Activated CD8-positive, alpha-beta memory T cell treated with anti-CD3 and anti-CD28 coated beads, Interleukin-2, amount 50 U/mL, for 24 hours (primary cell): ENCODE results near the gene NEUROD1.
"Not testable (repeated sequence)": the region's sequence is repeated elsewhere in the genome, so short reads cannot be mapped to it uniquely, and the experiment has no call there.

ENCODE experiments used
- DNase-seq: peaks from one replicate; pipeline ENCODE4 v3.0.0-alpha.2; 2020; ENCODE audit errors: extremely low read depth

The NEUROD1 gene

DNA sequence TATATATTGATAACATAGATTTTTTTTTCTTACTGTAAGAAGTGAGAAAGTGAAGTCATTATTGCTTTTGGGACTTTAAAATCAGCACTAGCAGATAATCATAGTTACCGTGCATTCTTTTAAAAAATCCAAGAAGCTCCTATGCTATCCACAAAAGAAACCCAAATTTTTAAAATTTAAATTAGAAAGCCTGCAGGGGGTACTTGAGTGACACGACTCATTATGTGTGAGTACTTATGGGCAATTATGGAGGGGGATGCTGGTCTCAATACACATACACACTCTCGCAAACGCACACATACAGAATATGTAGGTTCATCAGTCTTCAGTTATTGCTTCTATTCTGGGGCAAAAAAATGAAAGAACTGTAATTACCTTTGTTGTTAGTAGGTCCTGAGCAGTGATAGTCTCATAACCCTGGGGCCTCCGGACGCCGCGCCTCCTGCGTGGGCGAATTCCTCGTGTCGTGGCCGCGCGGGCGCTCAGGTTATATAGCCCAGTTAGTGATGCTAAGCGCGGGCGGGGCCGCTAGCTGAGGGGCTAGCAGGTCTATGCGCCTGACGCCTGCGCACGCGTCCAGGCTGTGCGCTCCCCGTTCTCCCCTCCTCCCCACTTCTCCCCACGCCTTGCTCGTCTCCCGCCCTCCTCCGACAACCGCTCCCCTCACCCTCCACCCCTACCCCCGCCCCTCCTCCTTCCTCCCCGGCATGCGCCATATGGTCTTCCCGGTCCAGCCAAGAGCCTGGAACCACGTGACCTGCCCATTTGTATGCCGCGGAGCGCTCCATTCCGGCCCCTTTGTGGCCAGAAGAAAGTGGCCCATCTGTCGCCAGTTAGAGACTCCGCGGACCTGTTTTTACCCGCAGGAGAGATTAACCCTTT is at the start of gene NEUROD1:
Gene NEUROD1 (minus strand): TSS at position 463 of the 882 bp plus-strand sequence. CDS start 1,657 bp downstream, outside the sequence.
- DNase-seq: no peak

DNA sequence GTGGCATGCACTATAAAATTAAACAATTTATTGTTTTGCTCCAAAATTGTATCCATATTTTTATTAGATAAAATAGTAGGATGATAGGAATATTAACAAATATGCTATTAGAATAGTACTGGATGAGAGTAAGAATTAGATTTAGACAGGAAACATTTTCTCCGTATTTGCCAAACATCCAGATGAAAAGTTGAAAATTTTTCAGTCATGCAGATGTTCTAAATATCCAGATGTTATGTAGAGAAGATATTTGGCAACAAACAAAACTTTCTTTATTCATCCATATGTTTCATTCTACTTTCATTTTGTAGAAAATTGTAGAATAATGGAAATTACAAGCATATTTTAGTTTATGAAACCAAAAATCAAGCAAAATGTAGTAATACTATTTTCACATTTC is 45.2 kb upstream of the NEUROD1 start:
- no peak for DNase-seq

DNA sequence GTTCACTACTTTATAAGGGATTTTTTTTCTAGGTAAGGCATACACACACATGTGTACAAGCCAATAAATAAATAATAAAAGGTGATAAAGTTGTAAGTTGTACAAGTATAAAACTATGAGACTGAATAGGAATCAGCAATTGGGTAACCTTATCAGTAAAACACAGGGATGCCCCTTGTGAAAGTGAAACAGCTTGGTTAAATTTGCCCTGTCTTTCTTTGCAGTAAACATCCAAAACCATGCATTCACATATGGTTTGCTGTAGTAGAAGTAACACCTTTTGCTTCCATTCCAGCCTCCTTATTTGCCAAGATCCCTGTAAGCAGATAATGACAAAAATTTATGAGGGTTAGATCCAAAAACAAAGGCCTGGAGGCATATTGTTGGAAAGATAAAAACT is 44.3 kb upstream of the NEUROD1 start:
- DNase-seq: no peak

DNA sequence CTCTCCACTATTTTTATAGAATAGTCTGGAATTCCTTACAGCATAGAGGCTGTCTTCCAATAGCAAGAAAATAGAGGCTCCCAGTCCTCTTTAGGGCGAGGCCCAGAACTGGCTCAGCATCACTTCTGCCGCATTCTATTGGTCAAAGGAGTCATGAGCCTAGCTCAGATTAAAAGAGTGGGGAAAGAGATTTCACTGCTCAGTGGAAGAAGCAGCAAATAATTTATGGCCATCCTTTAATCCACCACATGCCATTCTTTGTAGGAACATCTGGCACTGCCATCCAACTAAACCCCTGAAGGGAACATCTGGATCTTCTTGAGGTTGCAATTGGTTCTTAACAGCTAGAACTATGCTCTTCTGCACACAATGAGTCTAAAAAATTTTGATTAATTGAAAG is 43.4 kb upstream of the NEUROD1 start:
- no peak for DNase-seq

DNA sequence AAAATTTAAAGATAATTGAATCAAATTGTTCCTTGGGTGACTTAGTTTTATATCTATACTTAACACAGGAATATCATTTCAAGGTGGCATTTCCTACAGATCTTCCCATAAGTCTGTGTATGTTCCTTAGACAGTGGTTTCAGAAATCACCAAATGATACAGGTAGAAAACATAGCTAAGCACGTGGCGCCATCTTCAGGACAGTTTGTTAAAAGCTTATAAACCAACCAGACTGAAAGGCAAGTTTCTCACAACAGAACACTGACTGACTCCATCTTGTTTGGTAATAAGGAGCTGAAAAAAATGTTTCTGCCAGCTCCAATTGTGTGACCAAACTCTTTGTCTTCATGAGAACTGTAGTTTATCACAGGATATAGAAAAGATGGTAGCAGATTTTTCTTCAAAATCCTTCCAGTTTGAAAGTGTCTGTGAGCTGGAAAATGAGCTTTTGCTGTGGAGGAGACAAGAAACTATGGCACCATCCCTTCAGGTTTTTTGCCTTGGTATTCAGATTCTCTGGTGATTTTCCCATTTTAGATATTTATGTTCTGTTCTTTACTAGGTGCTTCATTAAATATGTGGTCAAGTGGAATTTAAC is 34.8 kb upstream of the NEUROD1 start:
- DNase-seq: peak; percentile 33

DNA sequence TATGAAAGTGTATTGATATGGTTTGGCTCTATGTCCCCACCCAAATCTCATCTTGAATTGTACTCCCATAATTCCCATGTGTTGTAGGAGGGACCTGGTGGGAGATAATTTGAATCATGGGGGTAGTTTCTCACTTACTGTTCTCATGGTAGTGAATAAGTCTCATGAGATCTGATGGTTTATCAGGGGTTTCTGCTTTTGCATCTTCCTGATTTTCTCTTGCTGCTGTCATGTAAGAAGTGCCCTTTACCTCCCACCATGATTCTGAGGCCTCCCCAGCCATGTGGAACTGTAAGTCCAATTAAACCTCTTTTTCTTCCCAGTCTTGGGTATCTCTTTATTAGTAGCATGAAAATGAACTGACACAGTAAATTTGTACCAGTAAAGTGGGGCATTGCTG is 30.7 kb upstream of the NEUROD1 start:
- not testable (repeated sequence) for DNase-seq

DNA sequence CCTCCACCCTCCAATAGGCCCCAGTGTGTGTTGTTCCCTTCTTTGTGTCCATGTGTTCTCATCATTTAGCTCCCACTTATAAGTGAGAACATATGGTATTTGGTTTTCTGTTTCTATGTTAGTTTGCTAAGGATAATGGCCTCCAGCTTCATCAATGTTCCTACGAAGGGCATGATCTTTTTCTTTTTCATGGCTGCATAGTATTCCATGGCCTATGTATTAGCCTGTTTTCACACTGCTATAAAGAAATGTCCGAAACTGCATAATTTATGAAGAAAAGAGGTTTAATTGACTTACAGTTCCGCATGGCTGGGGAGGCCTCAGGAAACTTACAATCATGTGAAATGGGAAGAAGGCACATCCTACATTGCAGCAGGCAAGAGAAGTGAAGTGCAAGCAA is 22.2 kb upstream of the NEUROD1 start:
- DNase-seq: not testable (repeated sequence)

DNA sequence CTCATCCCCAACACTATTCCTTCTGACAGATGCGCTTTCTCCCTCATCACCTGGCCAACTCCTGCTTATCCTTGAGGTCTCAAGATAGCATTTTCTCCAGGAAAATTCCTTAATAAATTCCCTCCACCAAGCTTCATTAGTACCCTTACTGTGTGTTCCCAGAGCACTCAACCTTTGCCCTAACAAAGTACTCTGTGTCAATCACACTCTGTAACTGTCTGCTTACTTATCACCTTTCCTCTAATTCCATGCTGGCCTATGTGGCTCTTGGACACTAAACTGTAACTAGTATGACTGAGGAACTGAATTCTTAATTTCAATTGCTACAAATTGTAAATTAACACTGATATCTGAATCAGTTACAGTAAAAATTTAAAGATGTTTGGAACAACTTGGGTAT is 17.9 kb upstream of the NEUROD1 start:
- no peak for DNase-seq

DNA sequence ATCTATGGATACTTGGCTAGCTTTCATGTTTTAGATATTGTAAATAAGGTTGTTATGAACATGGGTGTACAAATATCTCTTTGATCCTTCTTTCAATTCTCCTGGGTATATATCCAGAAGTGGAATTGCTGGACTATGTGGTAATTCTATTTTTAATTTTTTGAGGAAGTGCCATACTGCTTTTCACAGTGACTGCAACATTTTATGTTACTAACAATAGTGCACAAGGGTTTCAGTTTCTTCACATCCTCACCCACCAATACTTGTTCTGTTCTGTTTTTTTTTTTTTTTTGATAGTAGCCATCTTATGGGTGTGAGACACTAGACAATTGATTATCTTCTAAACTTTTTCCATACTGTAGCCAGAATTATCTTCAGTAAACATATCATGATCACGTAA is 17.3 kb upstream of the NEUROD1 start:
- DNase-seq: no peak

DNA sequence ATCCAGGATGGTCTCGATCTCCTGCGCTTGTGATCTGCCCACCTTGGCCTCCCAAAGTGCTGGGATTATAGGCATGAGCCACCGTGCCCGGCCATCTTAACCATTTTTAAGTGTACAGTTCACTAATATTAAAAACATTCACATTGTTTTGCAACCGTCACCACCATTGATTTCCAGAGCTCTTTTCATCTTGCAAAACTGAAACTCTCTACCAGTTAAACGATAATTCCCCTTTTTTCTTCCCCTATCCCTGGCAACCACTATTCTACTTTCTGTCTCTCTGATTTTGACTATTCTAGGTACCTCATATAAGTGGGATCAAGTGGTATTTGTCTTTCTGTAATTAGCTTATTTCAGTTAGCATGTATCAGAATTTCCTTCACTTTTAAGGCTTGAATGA is 16.8 kb upstream of the NEUROD1 start:
- DNase-seq: no peak

DNA sequence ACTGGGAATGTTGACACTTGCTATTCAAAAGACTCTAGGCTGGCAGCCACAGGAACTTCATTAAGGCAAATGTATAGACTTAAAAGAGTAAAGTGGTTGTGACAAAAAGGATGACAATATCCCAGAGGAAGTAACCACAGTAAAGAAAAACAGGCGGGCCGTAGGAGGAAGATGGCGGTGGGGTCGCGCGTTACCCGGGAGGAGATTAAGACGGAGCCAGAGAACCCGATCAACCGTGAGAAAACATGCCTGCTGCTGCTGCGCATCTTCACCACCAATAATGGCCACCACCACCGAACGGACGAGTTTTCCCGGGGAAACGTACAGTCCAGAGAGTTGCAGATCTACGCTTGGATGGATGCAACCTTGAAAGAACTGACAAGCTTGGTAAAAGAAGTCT is 14.0 kb upstream of the NEUROD1 start:
- DNase-seq: no peak

DNA sequence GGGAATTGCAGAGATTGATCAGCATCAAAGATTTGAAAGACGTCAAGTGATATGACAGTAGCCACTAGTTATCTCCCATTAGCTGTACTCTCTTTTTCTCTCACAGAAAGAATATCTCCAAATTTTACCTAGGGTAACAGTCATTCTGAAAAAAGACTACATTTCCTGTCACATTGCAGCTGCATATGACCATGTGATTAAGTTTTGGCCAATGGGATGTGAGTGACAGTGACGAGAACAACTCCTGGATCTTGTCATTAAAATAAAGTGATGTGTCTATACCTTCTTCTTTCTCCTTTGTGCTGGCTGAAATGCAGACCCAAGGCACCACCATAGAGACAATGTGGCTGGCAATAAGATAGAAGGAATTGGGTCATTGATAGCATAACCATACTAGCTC is 10.5 kb upstream of the NEUROD1 start:
- no peak for DNase-seq

DNA sequence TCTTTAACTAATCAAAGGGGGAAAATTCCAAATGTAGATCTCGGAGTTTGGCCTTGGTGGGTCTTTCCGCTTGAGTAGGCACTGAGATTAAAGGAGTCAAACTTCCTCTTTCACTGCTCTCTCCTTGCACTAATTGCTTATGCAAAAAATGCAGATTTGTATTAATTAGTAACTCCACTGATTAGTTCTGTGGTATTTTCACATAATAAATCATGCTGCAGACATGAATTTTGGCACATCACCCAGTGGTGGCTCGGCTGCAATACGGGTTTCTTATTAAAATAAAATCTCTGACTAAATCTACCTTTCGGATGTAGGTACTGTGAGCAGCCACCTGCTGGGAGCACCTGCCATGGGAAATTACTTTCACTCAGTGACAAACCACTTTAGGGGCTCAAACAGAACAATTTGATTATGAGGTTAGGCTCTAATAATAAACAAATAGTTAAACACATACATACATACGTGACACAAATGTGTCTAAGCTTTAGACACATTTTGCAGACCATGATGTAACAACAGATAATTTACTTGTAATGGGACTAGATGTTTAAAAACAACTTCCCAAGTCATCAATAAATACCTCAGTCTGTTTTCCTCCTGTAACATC is 6.4 kb upstream of the NEUROD1 start:
- no peak for DNase-seq

DNA sequence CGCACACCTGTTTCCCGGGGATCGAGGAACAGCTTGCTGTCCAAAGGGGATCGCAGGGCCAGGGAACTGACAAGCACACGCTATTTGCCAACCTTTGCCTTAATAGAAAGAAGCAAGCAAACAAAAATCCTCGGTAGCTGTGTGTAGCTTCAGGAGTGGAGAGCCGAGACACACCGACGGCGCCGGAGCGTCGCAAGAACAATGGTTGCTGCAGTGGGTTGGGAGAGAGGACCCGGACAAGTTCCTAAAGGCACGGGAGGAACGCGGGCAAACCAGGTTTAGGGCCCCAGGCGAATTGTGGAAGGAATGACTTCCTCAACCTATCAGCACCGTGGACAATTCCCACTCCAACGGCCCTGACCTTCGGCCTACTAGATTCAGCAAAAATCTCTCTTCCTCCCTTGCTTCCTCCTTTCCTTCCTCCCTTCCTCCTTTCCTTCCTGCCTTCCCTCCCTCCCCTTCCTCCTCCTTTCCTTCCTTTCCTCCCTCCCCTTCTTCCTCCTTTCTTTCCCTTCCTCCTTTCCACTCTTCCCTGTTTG is 4.9 kb upstream of the NEUROD1 start:
- DNase-seq: no peak

DNA sequence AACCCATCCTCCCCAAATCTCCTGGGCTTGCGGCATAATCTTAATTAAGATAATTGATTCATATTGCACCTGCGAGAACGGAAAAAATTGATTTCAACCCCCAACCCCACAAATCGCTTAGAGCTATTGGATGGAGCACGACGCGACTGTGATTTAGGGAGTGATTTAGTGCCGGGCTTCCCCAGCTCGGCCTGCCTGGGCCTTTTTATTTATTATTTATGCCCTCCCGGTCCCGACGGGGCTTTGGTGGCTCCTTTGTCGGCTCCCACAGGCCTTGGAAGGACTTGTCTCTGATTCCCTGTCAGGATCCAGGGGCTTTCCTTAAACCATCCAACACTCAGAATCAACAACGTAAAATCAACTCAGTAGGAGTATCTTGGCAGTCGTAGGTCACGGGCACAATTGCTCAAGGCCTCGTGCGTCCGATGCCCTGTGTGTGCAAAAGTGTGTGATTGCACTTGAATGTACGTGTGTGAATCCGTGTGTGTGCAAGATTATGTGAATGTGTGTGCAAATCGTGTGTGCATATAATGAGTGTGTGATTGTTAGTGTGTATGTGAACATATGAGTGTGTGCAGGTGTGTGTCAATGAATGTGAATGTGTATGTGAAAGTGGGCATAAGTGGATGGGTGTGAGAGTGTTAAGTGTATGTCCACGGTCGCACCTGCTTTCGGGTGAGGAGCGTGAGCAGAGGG is 4.3 kb upstream of the NEUROD1 start:
- no peak for DNase-seq

DNA sequence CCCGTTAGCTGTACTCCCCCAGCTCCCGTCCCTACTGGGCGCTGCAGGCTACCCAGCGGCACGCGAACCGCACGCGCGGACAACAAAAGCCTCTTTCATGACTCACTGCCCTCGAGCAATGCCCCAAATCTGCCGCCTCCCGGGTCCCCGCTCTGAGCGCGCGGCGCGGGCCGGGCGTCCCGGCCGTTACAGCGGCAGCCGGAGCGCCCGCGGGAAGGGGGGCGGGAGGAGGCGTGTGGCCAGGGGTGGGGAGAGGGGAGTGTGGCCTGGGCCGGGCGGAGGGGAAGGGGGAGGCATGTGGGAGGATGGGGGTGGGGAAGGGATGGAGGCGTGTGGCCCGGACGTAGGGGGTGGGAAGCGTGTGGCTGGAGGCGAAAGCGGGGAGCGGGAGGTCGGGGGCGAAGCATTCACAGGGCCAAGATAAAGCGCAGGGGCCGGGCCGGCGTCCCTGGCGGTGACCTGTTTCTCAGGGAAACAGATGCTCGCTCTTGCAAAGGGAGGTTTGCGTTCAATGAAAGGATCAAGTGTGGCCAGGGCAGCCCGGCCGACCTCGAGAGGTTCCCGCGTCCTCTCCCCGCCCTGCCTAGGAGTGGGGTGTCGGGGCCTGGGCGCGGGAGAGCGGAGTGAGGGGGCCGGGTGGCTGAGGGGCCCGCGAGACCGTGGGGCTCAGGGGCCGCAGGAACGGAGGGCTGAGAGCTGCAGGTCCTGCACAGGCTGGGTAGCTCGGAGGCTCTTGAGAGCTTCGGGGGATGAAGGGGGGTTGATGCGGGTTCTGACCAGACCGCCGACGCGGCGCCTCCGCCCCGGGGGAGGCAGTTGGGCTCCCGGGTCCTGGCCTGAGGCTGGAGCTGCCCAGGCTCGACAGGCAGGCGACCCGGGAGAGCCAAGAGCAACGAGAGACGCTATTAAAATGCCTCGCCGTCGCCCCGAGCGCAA is 3.5 kb upstream of the NEUROD1 start:
- DNase-seq: no peak

DNA sequence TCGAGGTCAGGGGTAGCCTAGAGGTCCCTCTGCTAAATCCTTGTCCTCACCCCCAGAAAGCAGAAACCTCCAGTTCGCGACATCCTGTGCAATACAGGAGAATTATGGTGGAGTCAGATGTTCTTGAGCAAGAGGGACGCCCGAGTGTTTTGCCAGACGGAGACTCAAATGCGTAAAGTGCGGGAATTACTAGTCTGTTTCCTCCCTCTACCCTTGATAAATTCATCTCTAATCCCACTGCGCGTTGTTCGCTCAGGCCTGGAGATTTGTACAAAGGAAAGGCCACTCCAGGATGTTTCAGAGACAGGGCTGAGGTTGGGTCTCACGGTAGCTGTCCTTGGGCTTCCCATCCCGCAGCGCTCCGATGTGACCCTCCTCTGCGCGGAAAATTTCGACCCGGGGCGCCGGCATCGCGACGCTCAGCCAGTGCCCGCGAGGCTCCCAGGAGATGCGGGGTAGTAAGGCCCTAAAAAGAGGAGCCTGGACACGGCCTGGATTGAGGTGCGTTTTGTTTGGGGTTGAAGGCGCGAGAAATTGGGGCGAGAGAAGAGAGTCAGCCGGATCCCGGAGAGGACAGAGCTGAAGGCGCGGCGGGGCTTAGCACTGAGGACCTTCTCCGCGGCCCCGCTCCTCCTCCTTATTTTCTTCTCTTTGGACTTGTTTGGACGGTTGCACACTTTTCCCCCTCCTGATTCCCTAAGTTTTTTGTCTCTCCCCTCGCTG is 2.6 kb upstream of the NEUROD1 start:
- DNase-seq: no peak

DNA sequence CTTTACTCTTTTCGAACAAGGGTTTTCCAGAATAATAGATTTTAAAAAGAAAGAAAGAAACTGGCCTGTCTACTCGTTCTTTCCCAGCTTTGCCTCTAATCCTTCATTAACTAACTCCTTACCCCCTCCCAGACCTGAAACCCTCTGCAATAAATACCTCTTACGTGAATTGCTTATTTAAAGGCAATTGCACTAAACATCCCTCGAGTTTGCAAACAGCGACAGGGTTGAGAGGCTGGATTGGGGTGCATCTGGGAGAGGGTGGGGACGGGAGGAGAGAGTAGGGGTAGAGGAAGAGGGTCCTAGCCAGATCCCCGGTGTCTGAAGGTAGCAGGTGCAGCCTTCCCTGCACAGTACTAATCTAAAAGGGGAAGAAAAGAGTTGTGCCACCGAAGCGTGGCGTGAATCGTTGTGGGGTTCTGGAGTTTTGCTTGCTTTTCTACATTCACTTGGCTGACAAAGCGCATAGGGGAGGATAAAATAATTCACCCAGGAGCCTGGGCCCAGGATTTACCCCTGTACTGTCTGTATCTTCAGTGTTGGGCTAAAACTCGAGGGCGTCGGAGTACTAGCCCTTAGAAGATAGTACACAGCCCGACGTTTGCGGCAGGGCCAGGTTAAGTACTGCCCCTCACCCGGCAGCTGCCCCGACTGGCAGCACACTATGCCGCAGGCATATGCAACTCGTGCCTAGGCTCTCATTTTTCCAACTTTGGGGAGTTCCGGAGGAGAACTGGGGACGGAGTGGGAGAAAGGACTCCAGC is 1.9 kb upstream of the NEUROD1 start:
- DNase-seq: no peak
